Kidney epithelial cell (primary cell): ENCODE results near the gene PDGFRB. TPM values are rescaled to one million over a fixed set of nuclear protein-coding genes. Genes with fewer than 3 reads are reported as not detected.

Source experiments
- DNase-seq: peaks from one replicate; pipeline ENCODE4 v3.0.0-alpha.2; 2010; ENCODE audit warnings: low read depth
- H3K27me3 ChIP-seq: 2 replicates; pipeline ENCODE4 v1.6.0; 2011; ENCODE audit warnings: low read length; ENCODE audit not compliant: control insufficient read depth, insufficient read depth
- H3K36me3 ChIP-seq: 2 replicates; pipeline ENCODE4 v1.5.1; 2011; ENCODE audit warnings: low read length; ENCODE audit not compliant: control insufficient read depth, insufficient read depth
- H3K4me3 ChIP-seq: 2 replicates; pipeline ENCODE4 v1.5.1; 2011; ENCODE audit warnings: low read depth, mild to moderate bottlenecking, control low read depth, low read length
- CTCF ChIP-seq: IDR thresholded peaks from 2 replicates; pipeline ENCODE4 v1.5.1; 2011; ENCODE audit warnings: mild to moderate bottlenecking, moderate library complexity, low read length, control low read depth, inconsistent platforms; ENCODE audit not compliant: insufficient read depth, poor library complexity, severe bottlenecking
- total RNA-seq: library from RNA; depleted of rRNA; stranded (reverse); fragments of >200 nt; gene quantifications from 2 replicates; pipeline ENCODE4 v1.2.3, GENCODE V29; 2015

PDGFRB gene
- total RNA-seq, 1 donor from 2014 or later, result 18.3 TPM

- H3K4me3 ChIP-seq, result no peak overlapping the region
- DNase-seq, result peak; percentile 49
- TF ChIP-seq CTCF, result no peak
- no peaks in the 10 kb centered on the region for H3K27me3 ChIP-seq
- H3K36me3 ChIP-seq, result no peaks in the 10 kb centered on the region
These were observed 88.7 kb downstream of the PDGFRB start for GRCh38 chr5:150066901-150067396.

- no peak for TF ChIP-seq CTCF
- Histone ChIP-seq H3K36me3 (no peaks in the 10 kb centered on the region), H3K27me3 (no peaks in the 10 kb centered on the region), H3K4me3 (no peak overlapping the region)
- DNase-seq, result no peak
These were observed 89.2 kb downstream of the PDGFRB start for GRCh38 chr5:150066436-150066835.

GRCh38 chr5:150065886-150066285 is 89.8 kb downstream of the PDGFRB start:
- Histone ChIP-seq H3K27me3 (no peaks in the 10 kb centered on the region), H3K36me3 (no peaks in the 10 kb centered on the region), H3K4me3 (no peak overlapping the region)
- TF ChIP-seq CTCF, result no peak
- no peak for DNase-seq

- DNase-seq, result no peak
- no peaks in the 10 kb centered on the region for H3K36me3 ChIP-seq
- no peak overlapping the region for H3K4me3 ChIP-seq
- no peak for TF ChIP-seq CTCF
- H3K27me3 ChIP-seq, result no peaks in the 10 kb centered on the region
These were observed 90.3 kb downstream of the PDGFRB start for GRCh38 chr5:150065346-150065745.

- Histone ChIP-seq H3K4me3 (no peak overlapping the region), H3K36me3 (no peaks in the 10 kb centered on the region), H3K27me3 (no peaks in the 10 kb centered on the region)
- no peak for TF ChIP-seq CTCF
- no peak for DNase-seq
These were observed 90.9 kb downstream of the PDGFRB start for GRCh38 chr5:150064681-150065220.

Other genes starting within 250 kb of the PDGFRB start
- gene PDE6A, start 211.1 kb downstream of the PDGFRB start, total RNA-seq, result not detected in 2 replicates
- gene SLC26A2, start 195.1 kb downstream of the PDGFRB start, total RNA-seq, result 15.4 and 17.7 TPM in 2 replicates
- gene TIGD6, start 155.2 kb downstream of the PDGFRB start, total RNA-seq, result 4.1 and 4.7 TPM in 2 replicates
- 64.0 and 72.4 TPM in 2 replicates for gene HMGXB3, start 155.1 kb downstream of the PDGFRB start, total RNA-seq
- 0.41 and 0.75 TPM in 2 replicates for gene CSF1R, start 69.3 kb downstream of the PDGFRB start, total RNA-seq
- 0.33 and 0.48 TPM in 2 replicates for gene CDX1, start 10.9 kb upstream of the PDGFRB start, total RNA-seq
- not detected in 2 replicates for gene SLC6A7, start 34.2 kb upstream of the PDGFRB start, total RNA-seq
- not detected in 2 replicates for gene CAMK2A, start 133.9 kb upstream of the PDGFRB start, total RNA-seq
- gene ARSI, start 147.1 kb upstream of the PDGFRB start, total RNA-seq, result 2.4 TPM in 2 replicates
- 30.8 and 33.2 TPM in 2 replicates for gene TCOF1, start 201.9 kb upstream of the PDGFRB start, total RNA-seq